Osteocyte (in vitro differentiated cells): ENCODE results near the gene MYO1F. TPM values are rescaled to one million over a fixed set of nuclear protein-coding genes. Genes with fewer than 3 reads are reported as not detected.

ENCODE experiments used
- DNase-seq: peaks from one replicate; pipeline ENCODE4 v3.0.0; 2021; ENCODE audit warnings: mixed read lengths; ENCODE audit not compliant: unreplicated experiment; ENCODE audit errors: extremely low spot score
- H3K27ac Mint-ChIP-seq: one replicate; pipeline ENCODE4 v1.8.0; 2021; ENCODE audit warnings: mild to moderate bottlenecking, mixed read lengths; ENCODE audit not compliant: unreplicated experiment
- H3K27me3 Mint-ChIP-seq: one replicate; pipeline ENCODE4 v1.8.0; 2021; ENCODE audit warnings: mixed read lengths; ENCODE audit not compliant: unreplicated experiment
- H3K36me3 Mint-ChIP-seq: one replicate; pipeline ENCODE4 v1.8.0; 2021; ENCODE audit warnings: mixed read lengths; ENCODE audit not compliant: unreplicated experiment
- H3K4me1 Mint-ChIP-seq: one replicate; pipeline ENCODE4 v1.8.0; 2021; ENCODE audit warnings: mixed read lengths; ENCODE audit not compliant: unreplicated experiment
- H3K4me3 Mint-ChIP-seq: one replicate; pipeline ENCODE4 v1.8.0; 2021; ENCODE audit warnings: mild to moderate bottlenecking, moderate library complexity, mixed read lengths; ENCODE audit not compliant: unreplicated experiment
- H3K9me3 Mint-ChIP-seq: one replicate; pipeline ENCODE4 v1.8.0; 2021; ENCODE audit warnings: mixed read lengths; ENCODE audit not compliant: unreplicated experiment
- CTCF ChIP-seq: fragments of 200-600 bp; sonication (generic); IDR thresholded peaks from 2 replicates; pipeline ENCODE4 v1.5.0; 2021; ENCODE audit warnings: antibody characterized with exemption, mild to moderate bottlenecking, moderate library complexity
- total RNA-seq: library from RNA; stranded (reverse); gene quantifications from 2 replicates; pipeline ENCODE4 v1.2.1, GENCODE V29; 2021

Gene MYO1F
- total RNA-seq, 1 donor from 2014 or later = 0.43 TPM

GRCh38 chr19:8592231-8593009 lies 15.2 kb upstream of the MYO1F start:
- Mint-ChIP-seq H3K36me3 (peaks cover 20% of the 10 kb centered on the region), H3K27me3 (peaks cover 2% of the 10 kb centered on the region), H3K4me1 (peaks cover 12% of the 10 kb centered on the region), H3K4me3 (peak overlapping the region; percentile 74), H3K9me3 (no peaks in the 10 kb centered on the region), H3K27ac (peak overlapping the region; percentile 44)
- DNase-seq = peak; percentile 98
- no peak for TF ChIP-seq CTCF

- no peak for TF ChIP-seq CTCF
- Mint-ChIP-seq H3K9me3 (no peaks in the 10 kb centered on the region), H3K27ac (no peak overlapping the region), H3K36me3 (peaks cover 2% of the 10 kb centered on the region), H3K4me3 (no peak overlapping the region), H3K27me3 (peaks cover 2% of the 10 kb centered on the region), H3K4me1 (peaks cover 12% of the 10 kb centered on the region)
- no peak for DNase-seq
Observed at GRCh38 chr19:8589177-8589714, 12.0 kb upstream of the MYO1F start.

- Mint-ChIP-seq H3K4me3 (no peak overlapping the region), H3K27me3 (no peaks in the 10 kb centered on the region)
Observed at GRCh38 chr19:8585894-8586750, 8.9 kb upstream of the MYO1F start.

GRCh38 chr19:8584965-8585893 lies 8.0 kb upstream of the MYO1F start:
- no peak overlapping the region for H3K27ac Mint-ChIP-seq
- no peaks in the 10 kb centered on the region for H3K4me1 Mint-ChIP-seq
- no peak for TF ChIP-seq CTCF
- H3K36me3 Mint-ChIP-seq = peaks cover 6% of the 10 kb centered on the region
- no peak for DNase-seq
- H3K9me3 Mint-ChIP-seq = no peaks in the 10 kb centered on the region
- H3K27me3 Mint-ChIP-seq = no peaks in the 10 kb centered on the region
- no peak overlapping the region for H3K4me3 Mint-ChIP-seq

More at GRCh38 chr19:8585894-8586750, 8.9 kb upstream of the MYO1F start:
- DNase-seq = peak; percentile 88
- no peaks in the 10 kb centered on the region for H3K9me3 Mint-ChIP-seq
- H3K36me3 Mint-ChIP-seq = peaks cover 6% of the 10 kb centered on the region
- TF ChIP-seq CTCF = peak; percentile 70
- H3K4me1 Mint-ChIP-seq = no peaks in the 10 kb centered on the region
- H3K27ac Mint-ChIP-seq = no peak overlapping the region
